Peyer's patch (tissue), 4 donors: ENCODE measurements around the gene FOXC2.
"Not testable (repeated sequence)": the region's sequence is repeated elsewhere in the genome, so short reads cannot be mapped to it uniquely, and the experiment has no call there.

Experiments used
- POLR2A ChIP-seq, 2 donors: fragments of 450-650 bp; IDR thresholded peaks; one replicate each; pipeline ENCODE4 v1.5.1; 2017; ENCODE audit warnings: antibody characterized with exemption in 2 of 2, mild to moderate bottlenecking in 2 of 2, moderate library complexity in 2 of 2
- TF ChIP-seq, protein P1 (sequence below), 6 experiments: fragments of 450-650 bp in 4 of 6; fragments of 200-600 bp in 2 of 6; sonication (generic) in 1 of 6; IDR thresholded peaks; one replicate each; pipeline ENCODE4 v1.5.1; 2017 to 2019; ENCODE audit warnings: antibody characterized with exemption in 6 of 6, mild to moderate bottlenecking in 3 of 6, moderate library complexity in 1 of 6

DNA sequence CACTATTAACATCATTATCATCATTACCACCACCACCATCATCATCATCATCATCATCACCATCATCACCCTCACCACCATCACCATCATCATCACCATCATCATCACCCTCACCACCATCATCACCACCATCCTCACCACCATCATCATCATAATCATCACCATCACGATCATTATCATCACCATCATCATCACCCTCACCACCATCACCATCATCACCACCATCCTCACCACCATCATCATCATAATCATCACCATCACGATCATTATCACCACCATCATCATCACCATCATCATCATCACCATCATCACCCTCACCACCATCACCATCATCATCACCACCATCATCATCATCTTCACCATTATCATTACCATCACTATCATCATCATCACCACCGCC, 21.3 kb downstream of the FOXC2 start:
- TF ChIP-seq, protein P1, sequence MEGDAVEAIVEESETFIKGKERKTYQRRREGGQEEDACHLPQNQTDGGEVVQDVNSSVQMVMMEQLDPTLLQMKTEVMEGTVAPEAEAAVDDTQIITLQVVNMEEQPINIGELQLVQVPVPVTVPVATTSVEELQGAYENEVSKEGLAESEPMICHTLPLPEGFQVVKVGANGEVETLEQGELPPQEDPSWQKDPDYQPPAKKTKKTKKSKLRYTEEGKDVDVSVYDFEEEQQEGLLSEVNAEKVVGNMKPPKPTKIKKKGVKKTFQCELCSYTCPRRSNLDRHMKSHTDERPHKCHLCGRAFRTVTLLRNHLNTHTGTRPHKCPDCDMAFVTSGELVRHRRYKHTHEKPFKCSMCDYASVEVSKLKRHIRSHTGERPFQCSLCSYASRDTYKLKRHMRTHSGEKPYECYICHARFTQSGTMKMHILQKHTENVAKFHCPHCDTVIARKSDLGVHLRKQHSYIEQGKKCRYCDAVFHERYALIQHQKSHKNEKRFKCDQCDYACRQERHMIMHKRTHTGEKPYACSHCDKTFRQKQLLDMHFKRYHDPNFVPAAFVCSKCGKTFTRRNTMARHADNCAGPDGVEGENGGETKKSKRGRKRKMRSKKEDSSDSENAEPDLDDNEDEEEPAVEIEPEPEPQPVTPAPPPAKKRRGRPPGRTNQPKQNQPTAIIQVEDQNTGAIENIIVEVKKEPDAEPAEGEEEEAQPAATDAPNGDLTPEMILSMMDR (IDR thresholded peaks at IDR 0.05) = not testable (repeated sequence)
- not testable (repeated sequence) for TF ChIP-seq POLR2A (IDR thresholded peaks at IDR 0.05)
